PC-3 (cell line): ENCODE data around the gene STAG1. TPM values are rescaled to one million over a fixed set of nuclear protein-coding genes. Genes with fewer than 3 reads are reported as not detected.

Experiments used
- ATAC-seq: fragments of 200-7000 bp; cut with Tn5 transposase; 2 replicates; pipeline ENCODE4 v1.9.1; 2020; ENCODE audit warnings: mild to moderate bottlenecking, moderate library complexity
- BruUV-seq: library from RNA; stranded (reverse); fragments of 400-500 nt; replicated peaks from 2 replicates; lab custom pipeline; 2021; lab: Mats Ljungman, UMichigan
- CTCF ChIA-PET: fragments of 300-600 bp; sonication (Branson Sonifier 250); formaldehyde crosslinking; loops from one replicate; lab custom pipeline; 2022; ENCODE audit warnings: antibody characterized with exemption; lab: Charles Lee
- POLR2A ChIA-PET: fragments of 300-600 bp; sonication (Branson Sonifier 250); formaldehyde crosslinking; loops from one replicate; lab custom pipeline; 2022; ENCODE audit warnings: antibody characterized with exemption; ENCODE audit not compliant: unreplicated experiment; lab: Charles Lee
- DNase-seq: peaks from one replicate; pipeline ENCODE4 v3.0.0-alpha.2; 2015
- H2AFZ ChIP-seq: fragments of 300-600 bp; sonication (generic); 2 replicates; pipeline ENCODE4 v1.6.0; 2016; ENCODE audit warnings: antibody characterized with exemption, low read length
- H3F3A ChIP-seq: fragments of 300-600 bp; sonication (generic); one replicate; pipeline ENCODE4 v1.6.0; 2017; ENCODE audit warnings: antibody characterized with exemption, low read length, control low read depth, mild to moderate bottlenecking; ENCODE audit not compliant: unreplicated experiment
- H3K27ac ChIP-seq: fragments of 300-600 bp; sonication (generic); 2 replicates; pipeline ENCODE4 v1.5.1; 2016; ENCODE audit warnings: mild to moderate bottlenecking, low read length
- H3K27me3 ChIP-seq: fragments of 300-600 bp; sonication (generic); 2 replicates; pipeline ENCODE4 v1.6.1; 2016; ENCODE audit warnings: low read length, mixed read lengths
- H3K36me3 ChIP-seq: fragments of 300-600 bp; sonication (generic); 2 replicates; pipeline ENCODE4 v1.6.1; 2016; ENCODE audit warnings: low read depth, mixed run types, low read length, mixed read lengths
- H3K4me1 ChIP-seq: fragments of 300-600 bp; sonication (generic); 2 replicates; pipeline ENCODE4 v1.5.1; 2016; ENCODE audit warnings: low read length; ENCODE audit not compliant: insufficient read depth
- H3K4me2 ChIP-seq: fragments of 300-600 bp; sonication (generic); 2 replicates; pipeline ENCODE4 v1.6.0; 2016; ENCODE audit warnings: low read length
- H3K4me3 ChIP-seq: fragments of 300-600 bp; sonication (generic); 2 replicates; pipeline ENCODE4 v1.5.1; 2016; ENCODE audit warnings: mild to moderate bottlenecking, low read length, mixed read lengths
- H3K79me2 ChIP-seq: fragments of 300-600 bp; sonication (generic); 2 replicates; pipeline ENCODE4 v1.6.1; 2017; ENCODE audit warnings: low read length, mixed read lengths
- H3K9ac ChIP-seq: fragments of 300-600 bp; sonication (generic); 2 replicates; pipeline ENCODE4 v1.6.0; 2016; ENCODE audit warnings: mild to moderate bottlenecking, low read length
- H3K9me2 ChIP-seq: fragments of 300-600 bp; sonication (generic); replicated peaks from 2 replicates; pipeline ENCODE4 v1.6.1; 2016; ENCODE audit warnings: mixed run types, low read length, mixed read lengths
- H3K9me3 ChIP-seq: fragments of 300-600 bp; sonication (generic); 2 replicates; pipeline ENCODE4 v1.6.1; 2016; ENCODE audit warnings: low read length, mixed read lengths
- H4K20me1 ChIP-seq: fragments of 300-600 bp; sonication (generic); 2 replicates; pipeline ENCODE4 v1.6.1; 2016; ENCODE audit warnings: low read length, mixed read lengths
- CTCF ChIP-seq: fragments of 300-600 bp; sonication (generic); conservative IDR thresholded peaks from 2 replicates; pipeline ENCODE4 v1.5.1; 2017; ENCODE audit warnings: antibody characterized with exemption, low read depth, mild to moderate bottlenecking, low read length
- EZH2 ChIP-seq: fragments of 300-600 bp; sonication (generic); IDR thresholded peaks from one replicate; pipeline ENCODE4 v1.6.1; 2017; ENCODE audit warnings: antibody characterized with exemption, mild to moderate bottlenecking, low read length; ENCODE audit not compliant: unreplicated experiment
- EZH2phosphoT487 ChIP-seq: fragments of 300-600 bp; sonication (generic); IDR thresholded peaks from 2 replicates; pipeline ENCODE4 v1.6.1; 2018; ENCODE audit warnings: mild to moderate bottlenecking, antibody characterized with exemption, low read length, borderline replicate concordance
- intact Hi-C: fragments of 100-400 bp; cut with micrococcal nuclease; formaldehyde crosslinking; loops from 2 replicates; pipeline ENCODE4 v1.9.0; 2023
- total RNA-seq: library from RNA; depleted of rRNA; stranded (reverse); fragments of >200 nt; gene quantifications from 2 replicates; pipeline ENCODE4 v1.2.3, GENCODE V29; 2014

The STAG1 gene
- total RNA-seq, 1 experiment from 2014 or later = 14.6 TPM

- Histone ChIP-seq H3K9me3 (no peaks in the 10 kb centered on the region), H3K27ac (no peak overlapping the region), H3K9ac (no peak overlapping the region), H3K4me3 (no peak overlapping the region), H3K27me3 (no peaks in the 10 kb centered on the region), H2AFZ (no peak overlapping the region), H3F3A (no peaks in the 10 kb centered on the region), H3K4me1 (no peaks in the 10 kb centered on the region), H3K9me2 (no peaks in the 10 kb centered on the region), H3K79me2 (no peaks in the 10 kb centered on the region), H3K36me3 (no peaks in the 10 kb centered on the region), H3K4me2 (no peak overlapping the region), H4K20me1 (no peaks in the 10 kb centered on the region)
- DNase-seq = no peak
- POLR2A ChIA-PET = no interaction called here
- intact Hi-C loops = no loop called here
- CTCF ChIA-PET = no interaction called here
- no peak for TF ChIP-seq EZH2phosphoT487
- no peak for TF ChIP-seq EZH2
- no peak for TF ChIP-seq CTCF
- ATAC-seq = no peak
- no TSS peak for BruUV-seq
These were observed 319.5 kb downstream of the STAG1 start for GRCh38 chr3:136432685-136433084.

GRCh38 chr3:136428167-136428566 is 324.0 kb downstream of the STAG1 start:
- CTCF ChIA-PET = no interaction called here

More at GRCh38 chr3:136428167-136428566, 324.0 kb downstream of the STAG1 start:
- DNase-seq = no peak
- ATAC-seq = no peak
- no peaks in the 10 kb centered on the region for H3K9me3 ChIP-seq
- H3K4me2 ChIP-seq = no peak overlapping the region
- H4K20me1 ChIP-seq = no peaks in the 10 kb centered on the region
- TF ChIP-seq EZH2phosphoT487 = no peak
- TF ChIP-seq CTCF = no peak
- TF ChIP-seq EZH2 = no peak
- intact Hi-C loops = no loop called here
- POLR2A ChIA-PET = no interaction called here
- no peak overlapping the region for H2AFZ ChIP-seq
- no peaks in the 10 kb centered on the region for H3K36me3 ChIP-seq
- no peaks in the 10 kb centered on the region for H3K27me3 ChIP-seq
- H3F3A ChIP-seq = no peaks in the 10 kb centered on the region
- no peak overlapping the region for H3K4me3 ChIP-seq
- no peaks in the 10 kb centered on the region for H3K9me2 ChIP-seq
- no TSS peak for BruUV-seq
- no peaks in the 10 kb centered on the region for H3K79me2 ChIP-seq
- no peaks in the 10 kb centered on the region for H3K4me1 ChIP-seq
- no peak overlapping the region for H3K9ac ChIP-seq
- H3K27ac ChIP-seq = no peak overlapping the region
